ENCODE data around the gene SLC35F3. TPM values are rescaled to one million over a fixed set of nuclear protein-coding genes. Genes with fewer than 3 reads are reported as not detected.

SLC35F3 gene
- total RNA-seq, 1 donor: not detected

DNA sequence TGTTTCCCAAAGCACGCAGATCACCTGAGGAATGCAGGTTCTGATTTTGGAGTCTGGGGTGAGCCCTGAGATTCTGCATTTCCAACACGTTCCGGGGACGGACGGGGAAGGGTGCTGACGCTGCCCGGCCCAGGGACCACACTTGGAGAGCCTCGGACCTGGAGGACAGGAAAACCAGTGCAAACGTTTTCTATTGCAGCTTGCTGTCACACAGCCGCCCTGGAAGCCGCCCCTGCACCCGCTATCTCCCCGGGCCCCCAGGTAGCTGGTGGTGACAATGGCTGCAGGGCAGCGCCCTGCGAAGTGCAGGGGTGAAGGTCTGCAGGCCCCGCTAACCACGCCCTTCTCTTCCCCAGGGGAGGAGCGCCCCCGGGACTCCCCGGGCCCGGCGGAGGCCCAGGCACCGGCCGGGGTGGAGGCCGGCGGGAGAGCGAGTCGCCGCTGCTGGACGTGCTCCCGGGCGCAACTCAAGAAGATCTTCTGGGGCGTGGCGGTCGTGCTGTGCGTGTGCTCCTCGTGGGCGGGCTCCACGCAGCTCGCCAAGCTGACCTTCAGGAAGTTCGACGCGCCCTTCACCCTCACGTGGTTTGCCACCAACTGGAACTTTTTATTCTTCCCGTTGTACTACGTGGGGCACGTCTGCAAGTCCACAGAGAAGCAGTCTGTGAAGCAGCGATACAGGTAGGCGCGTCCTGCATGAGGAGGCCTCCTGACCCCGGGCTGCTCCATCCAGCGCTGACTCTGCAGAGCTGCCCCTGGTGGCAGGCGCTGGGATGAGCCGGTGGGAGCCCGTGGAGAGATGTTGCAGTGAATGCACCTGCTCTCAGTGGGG, 326.8 kb downstream of the SLC35F3 start:
- no peaks in the 10 kb centered on the region for H3K36me3 ChIP-seq (ENCODE audit: insufficient read depth, low read length)
- no peaks in the 10 kb centered on the region for H3K79me2 ChIP-seq (ENCODE audit: insufficient read depth, low read length)
- no peak for DNase-seq (ENCODE audit: insufficient read length, low spot score, missing footprints)
- no peak overlapping the region for H3K4me2 ChIP-seq (ENCODE audit: insufficient read depth, low read length)
- TF ChIP-seq, protein P1, sequence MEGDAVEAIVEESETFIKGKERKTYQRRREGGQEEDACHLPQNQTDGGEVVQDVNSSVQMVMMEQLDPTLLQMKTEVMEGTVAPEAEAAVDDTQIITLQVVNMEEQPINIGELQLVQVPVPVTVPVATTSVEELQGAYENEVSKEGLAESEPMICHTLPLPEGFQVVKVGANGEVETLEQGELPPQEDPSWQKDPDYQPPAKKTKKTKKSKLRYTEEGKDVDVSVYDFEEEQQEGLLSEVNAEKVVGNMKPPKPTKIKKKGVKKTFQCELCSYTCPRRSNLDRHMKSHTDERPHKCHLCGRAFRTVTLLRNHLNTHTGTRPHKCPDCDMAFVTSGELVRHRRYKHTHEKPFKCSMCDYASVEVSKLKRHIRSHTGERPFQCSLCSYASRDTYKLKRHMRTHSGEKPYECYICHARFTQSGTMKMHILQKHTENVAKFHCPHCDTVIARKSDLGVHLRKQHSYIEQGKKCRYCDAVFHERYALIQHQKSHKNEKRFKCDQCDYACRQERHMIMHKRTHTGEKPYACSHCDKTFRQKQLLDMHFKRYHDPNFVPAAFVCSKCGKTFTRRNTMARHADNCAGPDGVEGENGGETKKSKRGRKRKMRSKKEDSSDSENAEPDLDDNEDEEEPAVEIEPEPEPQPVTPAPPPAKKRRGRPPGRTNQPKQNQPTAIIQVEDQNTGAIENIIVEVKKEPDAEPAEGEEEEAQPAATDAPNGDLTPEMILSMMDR (IDR thresholded peaks at IDR 0.05; ENCODE audit: extremely low read depth, low read depth, low read length): no peak
- H3K27ac ChIP-seq (ENCODE audit: low read depth, low read length): no peak overlapping the region
- H3K4me1 ChIP-seq (ENCODE audit: insufficient read depth, low read length): no peaks in the 10 kb centered on the region
- H3K27me3 ChIP-seq (ENCODE audit: insufficient read depth, low read length): no peaks in the 10 kb centered on the region
- no peak overlapping the region for H2AFZ ChIP-seq (ENCODE audit: low read length)
- H4K20me1 ChIP-seq (ENCODE audit: insufficient read depth, low read length): no peaks in the 10 kb centered on the region
- H3K4me3 ChIP-seq (ENCODE audit: insufficient read depth, low read length): no peak overlapping the region
- H3K9me3 ChIP-seq (ENCODE audit: low read depth, low read length): no peaks in the 10 kb centered on the region

DNA sequence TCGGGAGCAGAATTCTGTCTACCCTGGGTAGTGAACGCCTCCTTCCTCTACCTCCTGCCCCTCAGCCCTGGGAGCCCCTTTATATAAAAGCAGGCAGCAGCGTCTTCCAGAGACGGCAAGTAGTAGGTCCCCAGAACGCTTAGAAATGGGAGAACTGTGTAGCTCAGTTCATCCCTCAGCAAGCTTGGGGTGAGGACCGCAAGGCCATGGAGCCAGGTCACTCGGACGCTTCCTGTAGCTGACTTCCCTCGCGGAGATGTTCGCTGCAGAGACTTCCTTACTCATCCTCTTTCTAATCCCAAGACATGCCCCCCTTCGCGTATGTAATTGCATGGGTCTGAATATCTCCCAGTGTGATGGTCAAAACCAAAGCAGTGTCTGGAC, 327.4 kb downstream of the SLC35F3 start:
- Histone ChIP-seq H3K4me1 (ENCODE audit: insufficient read depth, low read length) (no peaks in the 10 kb centered on the region), H3K36me3 (ENCODE audit: insufficient read depth, low read length) (no peaks in the 10 kb centered on the region), H3K79me2 (ENCODE audit: insufficient read depth, low read length) (no peaks in the 10 kb centered on the region), H3K27ac (ENCODE audit: low read depth, low read length) (no peak overlapping the region), H3K9me3 (ENCODE audit: low read depth, low read length) (no peaks in the 10 kb centered on the region), H3K4me2 (ENCODE audit: insufficient read depth, low read length) (no peak overlapping the region), H3K4me3 (ENCODE audit: insufficient read depth, low read length) (no peak overlapping the region), H4K20me1 (ENCODE audit: insufficient read depth, low read length) (no peaks in the 10 kb centered on the region), H2AFZ (ENCODE audit: low read length) (no peak overlapping the region), H3K27me3 (ENCODE audit: insufficient read depth, low read length) (no peaks in the 10 kb centered on the region)
- DNase-seq (ENCODE audit: insufficient read length, low spot score, missing footprints): no peak
- TF ChIP-seq, protein P1 (IDR thresholded peaks at IDR 0.05; ENCODE audit: extremely low read depth, low read depth, low read length): no peak

DNA sequence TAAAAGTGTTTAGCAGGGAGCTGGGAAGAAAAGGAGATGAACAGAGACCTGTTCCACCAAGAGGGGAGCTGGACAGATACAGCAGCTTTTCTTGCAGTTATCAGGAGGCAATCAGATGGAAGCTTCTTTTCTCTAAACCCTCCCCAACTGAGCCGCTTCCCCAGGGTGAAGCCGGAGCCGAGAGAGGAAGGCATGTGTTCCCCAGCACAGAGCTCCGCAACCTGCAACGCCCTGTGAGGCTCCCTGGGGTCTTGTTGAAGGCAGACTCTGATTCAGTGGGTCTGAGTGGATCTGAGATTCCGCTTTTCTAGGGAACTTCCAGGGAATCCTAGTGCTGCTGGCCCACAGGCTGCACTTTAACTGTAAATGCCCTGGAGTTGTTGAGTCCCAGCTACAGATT, 329.7 kb downstream of the SLC35F3 start:
- TF ChIP-seq, protein P1 (IDR thresholded peaks at IDR 0.05; ENCODE audit: extremely low read depth, low read depth, low read length): no peak
- Histone ChIP-seq H3K36me3 (ENCODE audit: insufficient read depth, low read length) (no peaks in the 10 kb centered on the region), H3K9me3 (ENCODE audit: low read depth, low read length) (no peaks in the 10 kb centered on the region), H3K27me3 (ENCODE audit: insufficient read depth, low read length) (no peaks in the 10 kb centered on the region), H3K4me1 (ENCODE audit: insufficient read depth, low read length) (no peaks in the 10 kb centered on the region), H3K79me2 (ENCODE audit: insufficient read depth, low read length) (no peaks in the 10 kb centered on the region), H2AFZ (ENCODE audit: low read length) (no peak overlapping the region), H3K27ac (ENCODE audit: low read depth, low read length) (no peak overlapping the region), H4K20me1 (ENCODE audit: insufficient read depth, low read length) (no peaks in the 10 kb centered on the region), H3K4me3 (ENCODE audit: insufficient read depth, low read length) (no peak overlapping the region), H3K4me2 (ENCODE audit: insufficient read depth, low read length) (no peak overlapping the region)
- DNase-seq (ENCODE audit: insufficient read length, low spot score, missing footprints): no peak

DNA sequence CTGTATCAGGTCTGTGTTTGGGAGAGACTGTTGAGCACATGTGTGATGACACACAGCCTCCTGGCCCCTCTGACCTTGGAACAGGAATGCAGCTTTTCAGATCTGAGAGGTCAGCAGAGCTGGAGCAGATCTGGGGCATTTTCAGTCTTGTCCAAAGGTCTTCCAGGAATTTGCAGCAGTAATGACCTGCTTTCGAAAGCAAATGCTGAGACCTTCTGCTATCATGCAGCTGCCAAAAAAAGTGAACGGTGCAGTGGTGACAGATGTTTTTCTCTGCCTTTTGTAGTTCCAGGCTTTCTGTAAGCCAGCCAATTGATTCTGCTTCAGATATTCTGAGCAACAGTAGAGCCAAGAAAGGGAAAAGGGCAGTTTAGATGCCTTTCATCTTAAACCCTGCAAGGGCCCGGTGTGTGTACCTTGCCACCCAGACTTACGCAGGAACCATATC, 331.0 kb downstream of the SLC35F3 start:
- H3K27ac ChIP-seq (ENCODE audit: low read depth, low read length): no peak overlapping the region
- no peaks in the 10 kb centered on the region for H3K36me3 ChIP-seq (ENCODE audit: insufficient read depth, low read length)
- TF ChIP-seq, protein P1 (IDR thresholded peaks at IDR 0.05; ENCODE audit: extremely low read depth, low read depth, low read length): no peak
- DNase-seq (ENCODE audit: insufficient read length, low spot score, missing footprints): no peak
- no peak overlapping the region for H3K4me3 ChIP-seq (ENCODE audit: insufficient read depth, low read length)
- no peak overlapping the region for H2AFZ ChIP-seq (ENCODE audit: low read length)
- no peaks in the 10 kb centered on the region for H3K27me3 ChIP-seq (ENCODE audit: insufficient read depth, low read length)
- H3K9me3 ChIP-seq (ENCODE audit: low read depth, low read length): no peaks in the 10 kb centered on the region
- H3K4me1 ChIP-seq (ENCODE audit: insufficient read depth, low read length): no peaks in the 10 kb centered on the region
- H4K20me1 ChIP-seq (ENCODE audit: insufficient read depth, low read length): no peaks in the 10 kb centered on the region
- no peaks in the 10 kb centered on the region for H3K79me2 ChIP-seq (ENCODE audit: insufficient read depth, low read length)
- H3K4me2 ChIP-seq (ENCODE audit: insufficient read depth, low read length): no peak overlapping the region
